GM12873 (cell line): ENCODE results near the gene OR4C45.

ENCODE experiments used
- TF ChIP-seq, protein P1 (sequence below): IDR thresholded peaks from 2 replicates; pipeline ENCODE4 v1.5.1; 2012; ENCODE audit warnings: low read depth, mild to moderate bottlenecking, moderate library complexity, low read length, control low read depth; ENCODE audit not compliant: insufficient read depth; ENCODE audit errors: missing control alignments

The OR4C45 gene

GRCh38 chr11:50072226-50073112 is 39.8 kb downstream of the OR4C45 start:
- TF ChIP-seq, protein P1, sequence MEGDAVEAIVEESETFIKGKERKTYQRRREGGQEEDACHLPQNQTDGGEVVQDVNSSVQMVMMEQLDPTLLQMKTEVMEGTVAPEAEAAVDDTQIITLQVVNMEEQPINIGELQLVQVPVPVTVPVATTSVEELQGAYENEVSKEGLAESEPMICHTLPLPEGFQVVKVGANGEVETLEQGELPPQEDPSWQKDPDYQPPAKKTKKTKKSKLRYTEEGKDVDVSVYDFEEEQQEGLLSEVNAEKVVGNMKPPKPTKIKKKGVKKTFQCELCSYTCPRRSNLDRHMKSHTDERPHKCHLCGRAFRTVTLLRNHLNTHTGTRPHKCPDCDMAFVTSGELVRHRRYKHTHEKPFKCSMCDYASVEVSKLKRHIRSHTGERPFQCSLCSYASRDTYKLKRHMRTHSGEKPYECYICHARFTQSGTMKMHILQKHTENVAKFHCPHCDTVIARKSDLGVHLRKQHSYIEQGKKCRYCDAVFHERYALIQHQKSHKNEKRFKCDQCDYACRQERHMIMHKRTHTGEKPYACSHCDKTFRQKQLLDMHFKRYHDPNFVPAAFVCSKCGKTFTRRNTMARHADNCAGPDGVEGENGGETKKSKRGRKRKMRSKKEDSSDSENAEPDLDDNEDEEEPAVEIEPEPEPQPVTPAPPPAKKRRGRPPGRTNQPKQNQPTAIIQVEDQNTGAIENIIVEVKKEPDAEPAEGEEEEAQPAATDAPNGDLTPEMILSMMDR, result no peak

GRCh38 chr11:50073113-50074105 is 40.7 kb downstream of the OR4C45 start:
- TF ChIP-seq, protein P1, result no peak

- TF ChIP-seq, protein P1, result no peak
These were observed 41.5 kb downstream of the OR4C45 start for GRCh38 chr11:50074161-50074560.

DNA sequence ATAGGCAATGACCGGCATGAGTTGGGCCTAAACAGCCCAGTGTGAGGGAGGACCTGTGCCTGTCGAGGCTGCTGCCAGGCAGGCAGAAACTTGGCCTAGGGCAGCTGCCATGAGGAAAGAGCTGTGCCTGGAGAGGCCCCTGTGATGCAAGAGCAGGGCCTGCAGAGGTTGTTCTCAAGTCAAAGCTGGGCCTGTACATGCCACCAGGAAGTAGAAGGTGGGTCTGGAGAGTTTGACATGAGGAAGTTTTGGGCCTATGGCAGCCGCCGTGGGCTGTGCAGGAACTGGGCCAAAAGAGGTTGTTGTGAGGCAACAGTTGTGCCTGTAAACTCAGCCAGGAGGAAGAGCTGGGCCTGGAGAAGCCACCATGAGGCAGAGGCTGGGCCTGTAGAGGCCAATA is 43.2 kb downstream of the OR4C45 start:
- TF ChIP-seq, protein P1, result no peak

- TF ChIP-seq, protein P1, result no peak
These were observed 44.9 kb downstream of the OR4C45 start for GRCh38 chr11:50077526-50077925.

DNA sequence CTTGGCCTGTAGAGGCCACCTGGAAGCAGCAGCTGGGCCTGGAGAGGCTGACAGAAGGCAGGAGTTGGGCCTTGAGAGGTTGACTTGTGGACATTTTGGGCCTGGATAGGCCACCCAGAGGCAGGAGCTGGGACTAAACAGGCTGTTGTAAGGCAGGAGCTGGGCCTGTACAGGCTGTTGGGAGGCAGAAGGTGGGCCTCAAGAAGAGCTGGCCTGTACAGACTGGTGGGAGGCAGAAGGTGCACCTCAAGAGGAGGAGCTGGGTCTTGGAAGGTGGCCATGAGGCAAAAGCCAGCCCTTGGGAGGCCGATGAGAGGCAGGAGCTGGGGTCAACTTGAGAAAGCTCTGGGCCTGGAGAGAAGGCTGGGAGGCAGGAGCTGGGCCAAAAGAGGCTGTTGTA is 45.3 kb downstream of the OR4C45 start:
- TF ChIP-seq, protein P1, result no peak

DNA sequence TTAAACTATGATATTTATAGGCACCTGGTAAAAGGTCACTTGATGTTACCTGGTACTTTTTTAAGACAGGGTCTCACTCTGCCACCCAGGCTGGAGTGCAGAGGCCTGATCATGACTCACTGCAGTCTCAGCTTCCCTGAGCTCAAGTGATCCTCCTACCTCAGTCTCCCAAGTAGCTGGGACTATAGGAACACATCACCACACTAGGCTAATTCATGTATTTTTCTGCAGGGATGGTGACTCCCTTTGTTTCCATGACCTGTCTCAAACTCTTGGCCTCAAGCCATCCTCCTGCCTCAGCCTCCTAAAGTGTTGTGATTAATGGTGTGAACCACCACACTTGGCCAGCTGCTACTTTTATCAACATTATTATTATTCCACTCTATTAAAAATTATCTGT is 47.6 kb downstream of the OR4C45 start:
- TF ChIP-seq, protein P1, result no peak
